Measurements from ENCODE around the gene DDX3X.
"Not testable (repeated sequence)": the region's sequence is repeated elsewhere in the genome, so short reads cannot be mapped to it uniquely, and the experiment has no call there.

The DDX3X gene

DNA sequence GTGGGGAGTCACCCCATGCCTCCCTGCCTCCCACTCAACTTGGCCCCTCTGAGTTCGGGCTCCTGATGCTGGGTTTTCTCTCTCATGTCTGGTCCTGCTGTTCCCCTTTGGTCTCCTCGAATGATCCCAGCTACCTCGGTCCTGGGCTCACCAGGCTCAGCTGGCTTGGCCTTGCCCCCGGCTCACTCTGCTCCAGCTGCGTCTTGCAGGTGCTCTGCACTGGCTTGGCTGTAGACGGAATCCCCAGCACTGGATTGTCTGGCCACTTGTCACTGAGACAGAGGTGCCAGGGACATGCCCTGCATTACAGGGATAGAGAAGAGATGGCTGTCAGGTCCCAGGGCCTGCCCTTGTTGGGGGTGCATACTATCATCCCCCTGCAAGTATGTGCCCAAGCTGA lies 71.6 kb downstream of the DDX3X start:
- no peak overlapping the region for H3K9ac ChIP-seq (ENCODE audit: low read length in 5 of 5)
- no peak overlapping the region for H3K27ac ChIP-seq (ENCODE audit: low read depth, low read length)
- no peaks in the 10 kb centered on the region for H3K4me1 ChIP-seq (ENCODE audit: control insufficient read depth in 5 of 5, insufficient read depth in 5 of 5, low read length in 5 of 5)
- H3K9me3 ChIP-seq (ENCODE audit: control insufficient read depth in 5 of 5, low read length in 5 of 5) = peaks cover 0 to 5% (median 0%) of the 10 kb centered on the region in 5 donors
- H3K36me3 ChIP-seq (ENCODE audit: control insufficient read depth in 5 of 5, insufficient read depth in 5 of 5, low read length in 5 of 5) = no peaks in the 10 kb centered on the region
- H3K4me3 ChIP-seq (ENCODE audit: low read depth in 1 of 5, low read length in 5 of 5) = no peak overlapping the region
- peaks cover 0 to 15% (median 9%) of the 10 kb centered on the region in 5 donors for H3K27me3 ChIP-seq (ENCODE audit: control insufficient read depth in 5 of 5, insufficient read depth in 4 of 5, low read length in 5 of 5)

DNA sequence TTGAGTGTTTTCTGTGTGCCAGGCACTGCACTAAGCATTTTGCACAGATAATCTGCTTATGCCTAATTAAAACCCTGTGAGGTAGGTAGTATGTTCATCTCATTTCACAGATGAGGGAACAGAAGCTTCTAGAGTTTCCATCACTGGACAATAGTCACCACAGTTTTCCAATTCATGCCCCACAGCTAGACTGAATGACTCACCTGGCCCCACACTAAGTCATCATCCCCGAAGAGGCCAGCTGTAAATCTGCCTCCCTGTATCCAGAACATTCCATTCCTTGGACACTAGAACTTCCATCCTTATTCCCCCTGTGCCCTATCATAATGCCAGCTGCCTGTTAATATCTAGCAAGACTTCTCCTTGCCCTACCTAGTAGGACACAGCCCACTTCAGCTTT lies 72.2 kb downstream of the DDX3X start:
- Histone ChIP-seq H3K4me1 (ENCODE audit: control insufficient read depth in 5 of 5, insufficient read depth in 5 of 5, low read length in 5 of 5) (no peaks in the 10 kb centered on the region), H3K27me3 (ENCODE audit: control insufficient read depth in 5 of 5, insufficient read depth in 4 of 5, low read length in 5 of 5) (peaks cover 0 to 15% (median 9%) of the 10 kb centered on the region in 5 donors), H3K36me3 (ENCODE audit: control insufficient read depth in 5 of 5, insufficient read depth in 5 of 5, low read length in 5 of 5) (no peaks in the 10 kb centered on the region)

DNA sequence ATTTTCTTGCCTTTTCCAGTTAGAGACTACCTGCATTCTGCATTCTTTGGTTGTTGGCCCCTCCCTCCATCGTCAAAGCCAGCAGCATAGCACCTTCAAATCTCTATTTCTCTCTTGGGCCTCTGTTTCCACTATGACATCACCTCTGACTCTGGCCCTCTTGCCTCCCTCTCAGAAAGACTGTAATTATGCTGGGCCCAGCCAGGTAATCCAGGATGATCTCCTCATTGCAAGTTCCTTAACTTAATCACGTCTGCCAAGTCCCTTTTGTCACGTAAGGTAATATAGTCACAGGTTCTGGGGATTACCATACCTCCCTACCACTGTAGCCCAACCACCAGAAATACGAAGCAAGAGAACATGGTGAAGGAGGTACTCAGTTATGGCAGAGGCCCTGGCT lies 73.9 kb downstream of the DDX3X start:
- H3K27me3 ChIP-seq (ENCODE audit: control insufficient read depth in 5 of 5, insufficient read depth in 4 of 5, low read length in 5 of 5) = peaks cover 0 to 15% (median 9%) of the 10 kb centered on the region in 5 donors
- H3K4me3 ChIP-seq (ENCODE audit: low read depth in 1 of 5, low read length in 5 of 5) = no peak overlapping the region
- peaks cover 0 to 2% (median 0%) of the 10 kb centered on the region in 5 donors for H3K9me3 ChIP-seq (ENCODE audit: control insufficient read depth in 5 of 5, low read length in 5 of 5)
- H3K36me3 ChIP-seq (ENCODE audit: control insufficient read depth in 5 of 5, insufficient read depth in 5 of 5, low read length in 5 of 5) = no peaks in the 10 kb centered on the region
- no peak overlapping the region for H3K9ac ChIP-seq (ENCODE audit: low read length in 5 of 5)
- peaks cover 0 to 8% (median 0%) of the 10 kb centered on the region in 5 donors for H3K4me1 ChIP-seq (ENCODE audit: control insufficient read depth in 5 of 5, insufficient read depth in 5 of 5, low read length in 5 of 5)
- no peak overlapping the region for H3K27ac ChIP-seq (ENCODE audit: low read depth, low read length)

More for the DNA sequence above, 72.2 kb downstream of the DDX3X start:
- Histone ChIP-seq H3K27ac (ENCODE audit: low read depth, low read length) (no peak overlapping the region), H3K9ac (ENCODE audit: low read length in 5 of 5) (no peak overlapping the region), H3K9me3 (ENCODE audit: control insufficient read depth in 5 of 5, low read length in 5 of 5) (peaks cover 0 to 5% (median 0%) of the 10 kb centered on the region in 5 donors), H3K4me3 (ENCODE audit: low read depth in 1 of 5, low read length in 5 of 5) (no peak overlapping the region)

DNA sequence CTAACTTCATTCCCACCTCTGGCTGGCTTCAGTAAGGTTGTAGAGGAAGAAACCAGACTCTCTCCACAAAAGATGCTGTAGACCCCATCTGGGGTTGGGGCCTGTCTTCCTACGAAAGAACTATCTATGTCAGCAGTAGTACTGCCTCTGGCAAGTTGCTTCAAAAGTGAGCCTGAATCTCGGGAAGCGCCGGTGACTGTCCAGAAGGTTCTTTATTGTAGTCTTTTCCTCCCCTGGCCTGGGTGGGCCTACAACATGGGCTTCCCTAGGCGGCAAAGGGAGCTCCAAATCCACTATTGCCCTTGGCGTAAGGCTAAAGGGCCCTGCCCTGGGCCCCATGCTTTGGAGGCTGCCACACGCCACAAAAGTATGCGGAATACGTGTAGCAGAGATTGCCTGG lies 74.6 kb downstream of the DDX3X start:
- Histone ChIP-seq H3K9ac (ENCODE audit: low read length in 5 of 5) (no peak overlapping the region), H3K27me3 (ENCODE audit: control insufficient read depth in 5 of 5, insufficient read depth in 4 of 5, low read length in 5 of 5) (peaks cover 0 to 15% (median 9%) of the 10 kb centered on the region in 5 donors), H3K27ac (ENCODE audit: low read depth, low read length) (no peak overlapping the region)

DNA sequence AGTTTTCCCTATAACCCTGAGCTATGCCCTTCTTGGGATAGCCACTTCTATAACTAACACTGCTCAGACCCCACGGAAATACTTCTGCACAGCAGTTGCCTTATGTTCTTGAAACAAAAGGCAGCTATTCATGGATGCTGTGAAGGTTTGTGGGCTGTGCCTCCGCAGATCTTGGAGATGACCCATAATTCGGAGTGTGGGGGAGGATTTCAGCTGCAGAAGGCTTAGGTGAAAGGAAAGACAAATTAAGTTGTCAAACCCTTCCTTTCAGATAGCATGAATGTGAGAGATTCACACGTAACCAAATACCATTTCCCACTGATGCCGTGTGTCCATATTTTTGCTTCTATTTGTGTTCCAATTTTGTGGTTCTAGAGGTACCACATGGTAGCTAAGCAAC lies 75.0 kb downstream of the DDX3X start:
- Histone ChIP-seq H3K9me3 (ENCODE audit: control insufficient read depth in 5 of 5, low read length in 5 of 5) (no peaks in the 10 kb centered on the region), H3K36me3 (ENCODE audit: control insufficient read depth in 5 of 5, insufficient read depth in 5 of 5, low read length in 5 of 5) (no peaks in the 10 kb centered on the region), H3K27me3 (ENCODE audit: control insufficient read depth in 5 of 5, insufficient read depth in 4 of 5, low read length in 5 of 5) (peaks cover 0 to 15% (median 9%) of the 10 kb centered on the region in 5 donors), H3K27ac (ENCODE audit: low read depth, low read length) (no peak overlapping the region), H3K4me3 (ENCODE audit: low read depth in 1 of 5, low read length in 5 of 5) (no peak overlapping the region), H3K4me1 (ENCODE audit: control insufficient read depth in 5 of 5, insufficient read depth in 5 of 5, low read length in 5 of 5) (peaks cover 0 to 8% (median 0%) of the 10 kb centered on the region in 5 donors), H3K9ac (ENCODE audit: low read length in 5 of 5) (no peak overlapping the region)

More for the DNA sequence above, 74.6 kb downstream of the DDX3X start:
- Histone ChIP-seq H3K36me3 (ENCODE audit: control insufficient read depth in 5 of 5, insufficient read depth in 5 of 5, low read length in 5 of 5) (no peaks in the 10 kb centered on the region), H3K9me3 (ENCODE audit: control insufficient read depth in 5 of 5, low read length in 5 of 5) (no peaks in the 10 kb centered on the region), H3K4me3 (ENCODE audit: low read depth in 1 of 5, low read length in 5 of 5) (no peak overlapping the region), H3K4me1 (ENCODE audit: control insufficient read depth in 5 of 5, insufficient read depth in 5 of 5, low read length in 5 of 5) (peaks cover 0 to 8% (median 0%) of the 10 kb centered on the region in 5 donors)

DNA sequence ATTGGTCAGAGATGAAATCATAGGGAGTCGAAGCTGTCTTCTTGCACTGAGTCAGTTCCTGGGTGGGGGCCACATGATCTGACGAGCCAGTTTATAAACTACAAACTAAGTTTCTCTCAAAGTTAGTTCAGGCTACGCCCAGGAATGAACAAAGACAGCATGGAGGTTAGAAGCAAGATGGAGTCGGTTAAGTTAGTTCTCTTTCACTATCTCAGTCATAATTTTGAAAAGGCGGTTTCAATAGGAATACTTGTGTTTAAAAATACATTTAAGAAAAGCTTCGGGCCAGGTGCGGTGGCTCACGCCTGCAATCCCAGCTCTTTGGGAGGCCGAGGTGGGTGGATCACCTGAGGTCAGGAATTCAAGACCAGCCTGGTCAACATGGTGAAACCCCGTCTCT lies 77.3 kb downstream of the DDX3X start:
- H3K4me3 ChIP-seq (ENCODE audit: low read depth in 1 of 5, low read length in 5 of 5); H3K9ac ChIP-seq (ENCODE audit: low read length in 5 of 5); H3K27ac ChIP-seq (ENCODE audit: low read depth, low read length); H3K27me3 ChIP-seq (ENCODE audit: control insufficient read depth in 5 of 5, insufficient read depth in 4 of 5, low read length in 5 of 5); H3K36me3 ChIP-seq (ENCODE audit: control insufficient read depth in 5 of 5, insufficient read depth in 5 of 5, low read length in 5 of 5); H3K4me1 ChIP-seq (ENCODE audit: control insufficient read depth in 5 of 5, insufficient read depth in 5 of 5, low read length in 5 of 5); H3K9me3 ChIP-seq (ENCODE audit: control insufficient read depth in 5 of 5, low read length in 5 of 5): not testable (repeated sequence)

DNA sequence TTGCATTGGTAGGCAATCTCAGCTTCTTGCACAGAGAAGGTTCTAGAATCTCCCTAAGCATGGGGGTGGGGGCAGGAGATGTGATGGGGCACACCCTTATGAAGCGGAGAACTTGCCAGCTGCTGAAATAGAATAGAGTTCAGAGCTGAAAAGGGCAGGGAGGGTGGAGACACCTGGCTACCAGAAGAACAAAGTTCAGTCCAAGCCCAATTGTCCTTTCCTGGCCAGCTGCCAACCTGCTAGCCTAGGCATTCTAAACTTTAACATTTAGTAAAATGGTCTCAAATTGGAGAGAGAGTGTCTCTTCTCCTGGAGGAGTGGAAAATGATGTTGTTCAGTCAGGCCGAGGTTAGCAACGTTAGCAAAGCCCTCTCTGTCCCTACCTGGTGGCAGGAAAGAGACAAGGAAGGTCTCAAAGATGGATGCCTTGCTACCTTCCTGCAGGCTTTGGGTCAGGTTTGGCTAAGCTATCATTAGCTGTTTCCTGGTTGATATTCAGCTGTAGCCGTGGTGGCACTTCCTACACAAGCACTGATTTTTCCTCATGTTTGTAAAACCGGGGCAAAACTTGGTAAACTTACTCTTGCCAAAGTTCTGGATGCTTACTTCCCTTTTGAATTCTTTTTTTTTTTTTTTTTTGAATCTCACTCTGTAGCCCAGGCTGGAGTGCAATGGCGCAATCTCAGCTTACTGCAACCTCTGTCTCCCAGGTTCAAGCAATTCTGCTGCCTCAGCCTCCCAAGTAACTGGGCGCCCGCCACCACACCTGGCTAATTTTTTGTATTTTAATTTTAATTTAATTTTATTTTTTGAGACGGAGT lies 78.5 kb downstream of the DDX3X start:
- Histone ChIP-seq H3K9ac (ENCODE audit: low read length in 5 of 5) (no peak overlapping the region), H3K9me3 (ENCODE audit: control insufficient read depth in 5 of 5, low read length in 5 of 5) (no peaks in the 10 kb centered on the region)

More for the DNA sequence above, 78.5 kb downstream of the DDX3X start:
- Histone ChIP-seq H3K36me3 (ENCODE audit: control insufficient read depth in 5 of 5, insufficient read depth in 5 of 5, low read length in 5 of 5) (no peaks in the 10 kb centered on the region), H3K27me3 (ENCODE audit: control insufficient read depth in 5 of 5, insufficient read depth in 4 of 5, low read length in 5 of 5) (peaks cover 0 to 9% (median 5%) of the 10 kb centered on the region in 5 donors), H3K4me1 (ENCODE audit: control insufficient read depth in 5 of 5, insufficient read depth in 5 of 5, low read length in 5 of 5) (peaks cover 0 to 8% (median 0%) of the 10 kb centered on the region in 5 donors), H3K4me3 (ENCODE audit: low read depth in 1 of 5, low read length in 5 of 5) (no peak overlapping the region), H3K27ac (ENCODE audit: low read depth, low read length) (no peak overlapping the region)
